Activated CD8-positive, alpha-beta memory T cell treated with anti-CD3 and anti-CD28 coated beads, Interleukin-2, amount 10 ng/mL, durations not matched to agents 7 days and 5 days (primary cell): ENCODE results near the gene EHD2. TPM values are rescaled to one million over a fixed set of nuclear protein-coding genes. Genes with fewer than 3 reads are reported as not detected.

ENCODE experiments used
- ATAC-seq: fragments of 150-1000 bp; cut with Tn5 transposase; one replicate; pipeline ENCODE4 v1.10.0; 2021; ENCODE audit warnings: moderate library complexity
- CTCF ChIA-PET: fragments of 350-600 bp; sonication (Branson Sonifier 250); formaldehyde crosslinking; loops from one replicate; lab custom pipeline; 2021; ENCODE audit warnings: antibody characterized with exemption; lab: Charles Lee
- DNase-seq: peaks from one replicate; pipeline ENCODE4 v3.0.0-alpha.2; 2020
- H3K27ac Mint-ChIP-seq: one replicate; pipeline ENCODE4 v1.8.0; 2021; ENCODE audit warnings: mild to moderate bottlenecking, mixed read lengths
- H3K27me3 Mint-ChIP-seq: one replicate; pipeline ENCODE4 v1.8.0; 2021; ENCODE audit warnings: mixed read lengths
- H3K36me3 Mint-ChIP-seq: one replicate; pipeline ENCODE4 v1.8.0; 2021; ENCODE audit warnings: mild to moderate bottlenecking, mixed read lengths
- H3K4me1 Mint-ChIP-seq: one replicate; pipeline ENCODE4 v1.8.0; 2021; ENCODE audit warnings: mixed read lengths
- H3K4me3 Mint-ChIP-seq: one replicate; pipeline ENCODE4 v1.8.0; 2021; ENCODE audit warnings: mild to moderate bottlenecking, moderate library complexity, mixed read lengths
- H3K9me3 Mint-ChIP-seq: one replicate; pipeline ENCODE4 v1.8.0; 2022; ENCODE audit warnings: low read depth, mixed read lengths
- total RNA-seq, 2 experiments: library from RNA; stranded (reverse); gene quantifications; one replicate each; pipeline ENCODE4 v1.2.3, GENCODE V29; 2021

EHD2 gene
- total RNA-seq, 2 experiments from 2014 or later, result 0.07 TPM; not detected in 1

GRCh38 chr19:47750752-47751151 lies 37.5 kb downstream of the EHD2 start:
- DNase-seq (no peak), ATAC-seq (no peak)
- peaks cover 41% of the 10 kb centered on the region for H3K36me3 Mint-ChIP-seq
- no peak overlapping the region for H3K4me3 Mint-ChIP-seq
- no peak overlapping the region for H3K27ac Mint-ChIP-seq
- H3K27me3 Mint-ChIP-seq, result no peaks in the 10 kb centered on the region
- CTCF ChIA-PET, result interaction anchor here (1.3 kb wide), 1 partner anchor 39 kb away, joined by 3 read pairs; no protein-coding TSS in a partner anchor
- H3K4me1 Mint-ChIP-seq, result peaks cover 37% of the 10 kb centered on the region
- no peaks in the 10 kb centered on the region for H3K9me3 Mint-ChIP-seq

- Mint-ChIP-seq H3K27me3 (no peaks in the 10 kb centered on the region), H3K36me3 (peaks cover 44% of the 10 kb centered on the region), H3K9me3 (no peaks in the 10 kb centered on the region), H3K4me3 (no peak overlapping the region), H3K4me1 (peaks cover 32% of the 10 kb centered on the region), H3K27ac (peak overlapping the region; percentile 24)
- CTCF ChIA-PET, result interaction anchor here (1.1 to 1.7 kb wide), 3 partner anchors 13 to 40 kb away, joined by 3 to 5 read pairs (median 3); no protein-coding TSS in a partner anchor
- ATAC-seq (no peak), DNase-seq (no peak)
Measured at GRCh38 chr19:47752440-47753211, 39.4 kb downstream of the EHD2 start.

- CTCF ChIA-PET, result interaction anchor here (1.1 kb wide), 1 partner anchor 42 kb away, joined by 4 read pairs; the partner anchor contains the start of gene EHD2
- peaks cover 17% of the 10 kb centered on the region for H3K4me1 Mint-ChIP-seq
- no peaks in the 10 kb centered on the region for H3K27me3 Mint-ChIP-seq
- peaks cover 49% of the 10 kb centered on the region for H3K36me3 Mint-ChIP-seq
- H3K9me3 Mint-ChIP-seq, result no peaks in the 10 kb centered on the region
- no peak overlapping the region for H3K27ac Mint-ChIP-seq
- DNase-seq (no peak), ATAC-seq (no peak)
- H3K4me3 Mint-ChIP-seq, result no peak overlapping the region
Measured at GRCh38 chr19:47754206-47755064, 41.2 kb downstream of the EHD2 start.

- CTCF ChIA-PET, result interaction anchor here (2.1 kb wide), 1 partner anchor 47 kb away, joined by 6 read pairs; no protein-coding TSS in a partner anchor
- Mint-ChIP-seq H3K4me1 (peaks cover 13% of the 10 kb centered on the region), H3K27me3 (no peaks in the 10 kb centered on the region), H3K4me3 (no peak overlapping the region), H3K27ac (no peak overlapping the region), H3K36me3 (peaks cover 48% of the 10 kb centered on the region), H3K9me3 (no peaks in the 10 kb centered on the region)
- no peak for ATAC-seq
- no peak for DNase-seq
Measured at GRCh38 chr19:47755065-47755761, 42.0 kb downstream of the EHD2 start.

GRCh38 chr19:47755762-47756626 lies 42.8 kb downstream of the EHD2 start:
- no peaks in the 10 kb centered on the region for H3K27me3 Mint-ChIP-seq
- H3K27ac Mint-ChIP-seq, result no peak overlapping the region
- CTCF ChIA-PET, result interaction anchor here (1.0 to 2.1 kb wide), 3 partner anchors 11 to 48 kb away, joined by 3 to 6 read pairs (median 4); no protein-coding TSS in a partner anchor
- DNase-seq, result no peak
- peaks cover 46% of the 10 kb centered on the region for H3K36me3 Mint-ChIP-seq
- no peak overlapping the region for H3K4me3 Mint-ChIP-seq
- ATAC-seq, result no peak
- peaks cover 11% of the 10 kb centered on the region for H3K4me1 Mint-ChIP-seq
- no peaks in the 10 kb centered on the region for H3K9me3 Mint-ChIP-seq

- Mint-ChIP-seq H3K4me1 (peaks cover 11% of the 10 kb centered on the region), H3K36me3 (peaks cover 44% of the 10 kb centered on the region), H3K4me3 (no peak overlapping the region), H3K9me3 (no peaks in the 10 kb centered on the region), H3K27me3 (no peaks in the 10 kb centered on the region), H3K27ac (no peak overlapping the region)
- DNase-seq, result no peak
- CTCF ChIA-PET, result interaction anchor here (1.0 to 2.1 kb wide), 3 partner anchors 11 to 49 kb away, joined by 3 to 6 read pairs (median 4); no protein-coding TSS in a partner anchor
- ATAC-seq, result no peak
Measured at GRCh38 chr19:47756627-47756929, 43.4 kb downstream of the EHD2 start.

GRCh38 chr19:47756953-47757608 lies 43.9 kb downstream of the EHD2 start:
- ATAC-seq (no peak), DNase-seq (no peak)
- H3K4me3 Mint-ChIP-seq, result no peak overlapping the region
- no peak overlapping the region for H3K27ac Mint-ChIP-seq
- H3K4me1 Mint-ChIP-seq, result peaks cover 11% of the 10 kb centered on the region
- H3K36me3 Mint-ChIP-seq, result peaks cover 43% of the 10 kb centered on the region
- no peaks in the 10 kb centered on the region for H3K9me3 Mint-ChIP-seq
- H3K27me3 Mint-ChIP-seq, result no peaks in the 10 kb centered on the region
- CTCF ChIA-PET, result interaction anchor here (0.6 to 2.1 kb wide), 4 partner anchors 10 to 49 kb away, joined by 3 to 6 read pairs (median 4); no protein-coding TSS in a partner anchor

- CTCF ChIA-PET, result interaction anchor here (2.1 to 2.8 kb wide), 2 partner anchors 33 to 50 kb away, joined by 6 to 9 read pairs; no protein-coding TSS in a partner anchor
- no peaks in the 10 kb centered on the region for H3K27me3 Mint-ChIP-seq
- H3K4me1 Mint-ChIP-seq, result peaks cover 5% of the 10 kb centered on the region
- H3K4me3 Mint-ChIP-seq, result no peak overlapping the region
- no peak for ATAC-seq
- no peak overlapping the region for H3K27ac Mint-ChIP-seq
- H3K9me3 Mint-ChIP-seq, result no peaks in the 10 kb centered on the region
- peaks cover 39% of the 10 kb centered on the region for H3K36me3 Mint-ChIP-seq
- DNase-seq, result no peak
Measured at GRCh38 chr19:47757617-47758442, 44.6 kb downstream of the EHD2 start.

GRCh38 chr19:47758443-47758804 lies 45.2 kb downstream of the EHD2 start:
- no peaks in the 10 kb centered on the region for H3K27me3 Mint-ChIP-seq
- H3K4me1 Mint-ChIP-seq, result peaks cover 3% of the 10 kb centered on the region
- CTCF ChIA-PET, result interaction anchor here (2.8 kb wide), 1 partner anchor 32 kb away, joined by 9 read pairs; no protein-coding TSS in a partner anchor
- no peaks in the 10 kb centered on the region for H3K9me3 Mint-ChIP-seq
- DNase-seq, result no peak
- H3K4me3 Mint-ChIP-seq, result no peak overlapping the region
- H3K27ac Mint-ChIP-seq, result no peak overlapping the region
- H3K36me3 Mint-ChIP-seq, result peaks cover 33% of the 10 kb centered on the region
- no peak for ATAC-seq

- Mint-ChIP-seq H3K4me3 (no peak overlapping the region), H3K27me3 (no peaks in the 10 kb centered on the region), H3K36me3 (peaks cover 26% of the 10 kb centered on the region), H3K4me1 (peaks cover 6% of the 10 kb centered on the region), H3K9me3 (no peaks in the 10 kb centered on the region), H3K27ac (no peak overlapping the region)
- DNase-seq (no peak), ATAC-seq (no peak)
- CTCF ChIA-PET, result no interaction called here
Measured at GRCh38 chr19:47760632-47760999, 47.4 kb downstream of the EHD2 start.

- no peaks in the 10 kb centered on the region for H3K9me3 Mint-ChIP-seq
- CTCF ChIA-PET, result no interaction called here
- ATAC-seq, result no peak
Measured at GRCh38 chr19:47761566-47761965, 48.3 kb downstream of the EHD2 start.

More at GRCh38 chr19:47761566-47761965, 48.3 kb downstream of the EHD2 start:
- Mint-ChIP-seq H3K4me1 (peaks cover 6% of the 10 kb centered on the region), H3K27ac (no peak overlapping the region), H3K36me3 (peaks cover 24% of the 10 kb centered on the region), H3K27me3 (no peaks in the 10 kb centered on the region), H3K4me3 (no peak overlapping the region)
- DNase-seq, result no peak
